ENCODE measurements around the gene KIAA1671. TPM values are rescaled to one million over a fixed set of nuclear protein-coding genes. Genes with fewer than 3 reads are reported as not detected.

The KIAA1671 gene
- 1.0 and 2.2 TPM in 2 replicates for total RNA-seq

DNA sequence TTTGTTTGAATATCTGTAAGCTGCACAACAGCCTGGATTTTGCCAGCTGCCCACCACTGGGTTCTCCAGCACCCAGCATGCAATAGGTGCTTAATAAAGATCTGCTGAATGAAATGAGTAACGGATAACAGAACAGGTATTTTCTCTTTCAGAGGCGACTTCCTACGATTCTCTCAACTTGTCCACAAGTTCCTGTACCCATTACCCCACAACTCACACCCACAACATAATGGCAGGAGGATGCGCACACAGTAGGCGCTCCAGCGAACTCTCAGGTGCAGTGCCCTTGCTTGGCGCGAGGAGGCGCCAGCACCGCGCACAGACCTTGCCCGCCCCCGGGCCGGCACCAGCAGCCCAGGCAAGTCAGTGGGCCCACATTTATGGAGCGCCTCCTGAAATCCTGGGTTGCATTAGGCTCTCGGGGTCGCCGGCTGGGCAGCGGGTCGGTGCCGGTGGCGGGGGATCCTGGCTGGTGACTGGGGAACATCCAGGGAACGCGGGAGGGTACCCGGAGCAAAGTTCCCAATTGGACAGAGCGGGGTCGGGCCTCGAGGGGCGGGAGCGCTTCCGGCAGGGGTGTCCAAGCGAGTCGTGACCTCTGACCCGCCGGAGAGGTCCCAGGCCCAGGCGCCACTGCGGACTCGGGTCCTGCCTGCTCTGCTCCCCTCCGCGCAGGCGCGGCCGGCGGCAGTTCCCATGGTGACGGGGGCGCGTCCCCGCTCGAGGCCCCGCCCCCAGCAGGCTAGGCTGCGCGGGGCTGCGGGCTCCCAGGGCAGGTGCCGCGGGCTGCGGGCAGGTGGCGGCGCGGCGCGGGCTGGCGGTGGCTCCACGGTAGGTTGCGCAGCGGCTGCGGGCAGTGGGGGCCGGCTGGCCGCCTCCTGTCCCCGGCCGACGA lies at the start of gene KIAA1671:
KIAA1671 (plus strand) TSS at position 775 of the 895 bp plus-strand sequence. CDS start 75,284 bp downstream, outside the sequence.

DNA sequence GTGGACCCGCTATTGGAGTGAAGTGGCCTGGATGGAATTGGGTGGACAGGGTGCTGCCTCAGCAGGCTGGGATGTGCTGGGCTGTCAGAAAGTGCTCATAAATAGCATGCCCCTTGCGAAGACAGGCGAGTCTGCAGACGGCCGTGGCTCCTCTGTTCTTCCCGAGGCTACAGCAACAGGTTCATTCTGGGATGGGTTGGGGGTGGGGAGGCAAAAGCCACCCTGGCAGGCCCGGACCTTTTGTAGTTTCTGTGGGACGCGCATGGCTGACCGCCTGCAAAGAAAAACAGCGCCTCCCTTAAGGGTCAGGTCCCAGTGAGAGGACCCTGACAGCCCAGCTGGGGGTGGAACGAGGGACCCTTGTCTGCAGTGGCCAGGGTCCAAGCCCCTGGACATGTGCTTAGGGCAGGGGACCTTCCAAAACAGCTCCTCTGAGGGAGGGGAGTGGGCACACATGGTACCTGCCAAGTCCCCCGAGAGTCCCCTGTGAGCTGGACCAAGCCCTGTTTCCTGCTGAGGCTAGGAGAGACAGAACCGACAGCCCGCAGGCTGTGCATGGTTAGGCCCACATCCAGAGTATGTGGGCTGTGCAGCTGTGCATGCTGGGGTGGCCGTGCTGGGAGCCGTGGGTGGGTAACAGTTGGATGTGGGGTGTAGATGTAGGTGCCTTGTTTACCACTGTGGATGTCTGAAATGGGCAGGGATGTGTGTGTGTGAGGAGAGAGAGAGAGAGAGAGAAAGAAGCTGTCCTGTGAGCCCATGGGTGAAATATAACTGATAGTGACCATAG lies 247.4 kb downstream of the KIAA1671 start, which contains the start of gene CRYBB3:
CRYBB3 (plus strand) TSS at position 128 of the 790 bp plus-strand sequence. CDS start 1,539 bp downstream, outside the sequence.

DNA sequence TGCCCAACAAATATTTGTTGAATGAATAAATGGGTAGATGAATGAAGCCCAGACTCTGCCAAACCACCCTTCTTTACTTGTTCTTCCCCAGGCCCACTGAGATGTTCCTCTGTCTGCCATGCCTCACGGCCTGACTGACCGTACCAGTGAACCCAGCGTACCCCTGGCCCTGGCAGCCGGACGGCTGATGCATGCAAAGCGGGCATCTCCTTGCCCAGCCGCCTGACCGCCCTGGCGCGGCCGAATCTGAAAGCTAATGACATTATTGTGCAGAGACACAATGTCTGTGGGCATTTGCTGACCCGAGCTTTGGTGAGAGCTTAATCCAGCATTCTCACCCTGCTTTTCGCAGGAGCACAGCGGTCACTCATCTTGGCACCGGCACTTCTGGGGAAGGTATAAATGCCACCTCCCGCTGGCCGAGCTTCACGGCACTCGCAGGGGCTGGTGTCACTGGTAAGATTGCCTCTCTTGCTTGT lies 266.7 kb downstream of the KIAA1671 start, which contains the start of gene CRYBB2:
CRYBB2 (plus strand) TSS at position 429 of the 479 bp plus-strand sequence. CDS start 1,791 bp downstream, outside the sequence.

Other genes with a start within 250 kb of the KIAA1671 start
- not detected in 2 replicates for gene PIWIL3, start 178.0 kb upstream of the KIAA1671 start, total RNA-seq
- not detected in 2 replicates for gene SGSM1, start 146.5 kb upstream of the KIAA1671 start, total RNA-seq
- gene LHFPL7, start 6.0 kb upstream of the KIAA1671 start, total RNA-seq, result not detected in 2 replicates
- not detected in 2 replicates for gene CRYBB3, start 247.1 kb downstream of the KIAA1671 start, total RNA-seq